ENCODE measurements around the gene RPL39L. TPM values are rescaled to one million over a fixed set of nuclear protein-coding genes. Genes with fewer than 3 reads are reported as not detected.

RPL39L gene
- total and polyA plus RNA-seq, 10 of the 15 experiments (the other 5 are each of a cell fraction or from before 2014, with no cell fraction given) = 12.5 to 67.8 (median 31.3) TPM

DNA sequence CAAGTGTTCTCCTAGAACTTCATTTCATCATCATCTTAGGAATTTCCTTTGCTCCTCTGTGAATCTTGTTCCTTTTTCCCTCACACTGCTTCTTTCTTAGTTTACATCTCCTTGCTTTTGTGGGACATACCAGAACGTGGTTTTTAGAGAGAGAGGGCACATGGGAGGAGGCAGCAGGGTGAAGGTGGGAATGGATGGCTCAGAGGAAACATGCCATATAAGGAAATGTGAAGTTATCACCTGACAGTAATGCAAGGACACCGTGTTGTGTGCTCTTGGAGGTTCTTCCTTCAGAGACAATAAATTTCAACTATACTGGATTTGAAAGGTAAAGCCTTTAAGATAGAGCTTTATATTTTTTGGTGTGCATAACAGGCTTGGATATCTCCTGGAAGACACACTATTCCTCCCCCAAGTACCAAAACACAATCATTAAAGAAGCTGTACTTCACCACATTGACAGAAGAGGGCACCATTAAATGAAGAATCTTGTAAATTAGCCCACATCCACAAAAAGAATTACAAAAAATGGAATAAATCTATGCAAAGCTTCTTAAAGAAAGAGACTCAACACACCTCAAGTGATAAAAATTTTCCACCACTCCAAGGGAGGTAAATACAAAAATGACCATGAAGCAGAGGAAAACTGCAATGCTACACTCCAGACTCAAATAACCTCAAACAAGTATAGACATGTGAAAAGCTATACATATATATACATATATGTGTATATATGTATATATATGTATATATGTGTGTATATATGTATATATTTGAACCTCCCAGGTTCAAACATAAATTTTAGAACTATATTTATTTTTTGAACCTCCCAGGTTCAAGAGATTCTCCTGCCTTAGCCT, 26.1 kb downstream of the RPL39L start (continued):
- no peak for TF ChIP-seq JUND (IDR thresholded peaks at IDR 0.05; ENCODE audit: low read depth, low read length)
- no peak for TF ChIP-seq GABPA (IDR thresholded peaks at IDR 0.05; ENCODE audit: low read depth)
- TF ChIP-seq RB1 (IDR thresholded peaks at IDR 0.05; ENCODE audit: borderline replicate concordance) = no peak
- peak; percentile 42; the same call in 1 of the 2 replicates for TF ChIP-seq RUNX3 (IDR thresholded peaks at IDR 0.05; ENCODE audit: low read length)

DNA sequence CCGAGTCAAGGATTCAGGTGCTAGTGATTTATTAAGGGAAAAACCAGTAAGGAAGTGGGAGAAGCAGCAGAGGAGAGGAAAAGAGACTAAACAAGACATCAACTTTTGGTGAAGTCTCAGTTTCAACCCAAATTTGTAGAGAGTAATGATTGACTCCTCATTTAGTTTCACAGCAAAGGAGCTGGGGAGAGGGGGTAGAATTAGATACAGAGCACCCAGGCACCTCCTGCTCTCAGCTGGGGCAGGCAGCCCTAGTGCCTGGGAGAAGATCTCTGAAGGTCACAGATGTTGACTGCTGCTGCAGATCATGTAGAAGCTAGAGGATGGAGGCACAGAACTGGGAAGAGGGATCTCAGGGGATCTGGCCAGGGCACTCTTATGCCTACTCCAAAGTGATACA, 29.1 kb downstream of the RPL39L start:
- ChIA-PET POLR2A (no interaction called here), RAD21 (ENCODE audit: unreplicated experiment) (interaction anchor here (0.6 to 2.3 kb wide), 3 partner anchors 29 to 260 kb away, joined by 3 to 17 read pairs (median 3); partner anchors contain the start of gene RPL39L), CTCF (interaction anchor here (1.0 to 7.0 kb wide), 3 partner anchors 29 to 261 kb away, joined by 6 to 197 read pairs (median 70); partner anchors contain the start of gene RPL39L), SMC1A (ENCODE audit: uncharacterized antibody, unreplicated experiment) (interaction anchor here (1.0 to 1.4 kb wide), 3 partner anchors 12 to 58 kb away, joined by 3 to 6 read pairs (median 3); no protein-coding TSS in a partner anchor)
- Histone ChIP-seq H3K4me2 (ENCODE audit: control insufficient read depth, insufficient read depth) (no peak overlapping the region), H3K27me3 (replicated peaks in 1 of 2; ENCODE audit: control insufficient read depth in 2 of 2, insufficient read depth in 2 of 2, low read length in 1 of 2) (no peaks in the 10 kb centered on the region), H3K4me3 (no peak overlapping the region), H3K27ac (ENCODE audit: control insufficient read depth, insufficient read depth) (no peak overlapping the region), H3K9ac (ENCODE audit: control insufficient read depth, insufficient read depth, low read length) (no peak overlapping the region), H2AFZ (ENCODE audit: control insufficient read depth, low read depth, low read length) (no peak overlapping the region), H3K4me1 (ENCODE audit: control insufficient read depth, insufficient read depth, low read length) (peaks cover 4% of the 10 kb centered on the region; the same call in 1 of the 2 replicates), H3K79me2 (ENCODE audit: control insufficient read depth, insufficient read depth, low read length) (no peaks in the 10 kb centered on the region), H4K20me1 (ENCODE audit: control insufficient read depth, insufficient read depth) (no peaks in the 10 kb centered on the region), H3K36me3 (ENCODE audit: control insufficient read depth in 2 of 2, insufficient read depth in 2 of 2, low read length in 1 of 2) (no peaks in the 10 kb centered on the region), H3K9me3 (replicated peaks; ENCODE audit: control insufficient read depth, insufficient read depth, low read length) (no peaks in the 10 kb centered on the region)
- BruUV-seq (replicated peaks) = no TSS peak
- 33% methylated on average over 1 of the region's 1 CpG for WGBS (ENCODE audit: insufficient coverage, insufficient replicate concordance, low lambda C conversion rate, missing lambda C conversion rate)
- intact Hi-C loops (cut with micrococcal nuclease; ENCODE audit: unreplicated experiment) (no loop called here), in situ Hi-C loops (cut with MboI) (no loop called here)
- ATAC-seq = no peak
- no peak for FAIRE-seq
- TF ChIP-seq ZNF274 (IDR thresholded peaks at IDR 0.05; ENCODE audit: insufficient read depth, insufficient read length) (no peak), TBL1XR1 (IDR thresholded peaks at IDR 0.05; ENCODE audit: low read depth, low read length) (no peak), CREM (IDR thresholded peaks at IDR 0.05; ENCODE audit: low read depth) (no peak), MTA3 (IDR thresholded peaks at IDR 0.05; ENCODE audit: borderline replicate concordance, low read length) (no peak), LARP7 (IDR thresholded peaks at IDR 0.05) (no peak), MYC (IDR thresholded peaks at IDR 0.05; ENCODE audit: insufficient read depth, insufficient read length, insufficient replicate concordance, low read length, severe bottlenecking) (no peak), RUNX3 (IDR thresholded peaks at IDR 0.05; ENCODE audit: low read length) (no peak), SREBF2 (IDR thresholded peaks at IDR 0.05; ENCODE audit: low read length) (no peak), PAX8 (IDR thresholded peaks at IDR 0.05) (no peak)
- TF ChIP-seq, protein P1, sequence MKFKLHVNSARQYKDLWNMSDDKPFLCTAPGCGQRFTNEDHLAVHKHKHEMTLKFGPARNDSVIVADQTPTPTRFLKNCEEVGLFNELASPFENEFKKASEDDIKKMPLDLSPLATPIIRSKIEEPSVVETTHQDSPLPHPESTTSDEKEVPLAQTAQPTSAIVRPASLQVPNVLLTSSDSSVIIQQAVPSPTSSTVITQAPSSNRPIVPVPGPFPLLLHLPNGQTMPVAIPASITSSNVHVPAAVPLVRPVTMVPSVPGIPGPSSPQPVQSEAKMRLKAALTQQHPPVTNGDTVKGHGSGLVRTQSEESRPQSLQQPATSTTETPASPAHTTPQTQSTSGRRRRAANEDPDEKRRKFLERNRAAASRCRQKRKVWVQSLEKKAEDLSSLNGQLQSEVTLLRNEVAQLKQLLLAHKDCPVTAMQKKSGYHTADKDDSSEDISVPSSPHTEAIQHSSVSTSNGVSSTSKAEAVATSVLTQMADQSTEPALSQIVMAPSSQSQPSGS (IDR thresholded peaks at IDR 0.05; ENCODE audit: low read length) = no peak
- DNase-seq (ENCODE audit: low read depth, low spot score) = no peak

All from GM12878 (cell line).